Left cardiac atrium (tissue), 4 donors: ENCODE results near the gene CCDC30. TPM values are rescaled to one million over a fixed set of nuclear protein-coding genes. Genes with fewer than 3 reads are reported as not detected.
A peak's percentile ranks its signal among the peaks of the same experiment; 100 is the strongest.

Experiments
- ATAC-seq, 2 donors: fragments of 200-7000 bp; cut with Tn5 transposase; one replicate each; pipeline ENCODE4 v1.9.1; 2020; ENCODE audit warnings: mild to moderate bottlenecking in 2 of 2, moderate library complexity in 2 of 2
- DNase-seq: peaks from one replicate; pipeline ENCODE4 v3.0.0-alpha.2; 2020
- intact Hi-C, 2 donors: fragments of 100-400 bp; cut with DNase I; formaldehyde crosslinking; loops; one replicate each; pipeline versions ENCODE4 v1.14.1 to v1.15.1; 2022 to 2023
- long read RNA-seq: library from polyadenylated mRNA; unstranded; transcript quantifications from one replicate; pipeline ENCODE4 v2.0.0, GENCODE V29; 2021
- total RNA-seq, 2 donors: library from RNA; stranded (reverse); fragmentation: NEBNext Ultra II Directional; extraction: Animal tissue kit (Norgen Biotek cat#: 25700); gene quantifications; one replicate each; pipeline ENCODE4 v1.2.1, GENCODE V29; 2021
- donor health status: DM: no; HTN: yes; CAD: no.
- donor health status: DM: no; HTN: yes; CAD: no; lungs with severe emphysema.
- donor health status: DM: yes; HTN: yes; CAD: no.
- donor health status: Dilated cardiomyopathy.

Gene CCDC30
- total RNA-seq, result 1 to 10 TPM; 1.4 to 2.3 TPM
- long read RNA-seq, result 0 reads

- DNase-seq, result peak; percentile 98
- intact Hi-C loops, result no loop called here
- ATAC-seq, result peak; percentile 100
Observed at GRCh38 chr1:42462828-42463763, at the start of gene CCDC30. CCDC30 (plus strand) TSS chr1:42463286; CDS start chr1:42480552, 17,266 bp downstream.

GRCh38 chr1:42414551-42415496 is 48.3 kb upstream of the CCDC30 start:
- intact Hi-C loops, result no loop called here

GRCh38 chr1:42417166-42417565 is 45.9 kb upstream of the CCDC30 start:
- no peak for DNase-seq

More at GRCh38 chr1:42414551-42415496, 48.3 kb upstream of the CCDC30 start:
- no peak for DNase-seq
- no peak for ATAC-seq

GRCh38 chr1:42418516-42418915 is 44.6 kb upstream of the CCDC30 start:
- ATAC-seq (no peak), DNase-seq (no peak)
- intact Hi-C loops, result no loop called here

More at GRCh38 chr1:42417166-42417565, 45.9 kb upstream of the CCDC30 start:
- ATAC-seq, result no peak
- intact Hi-C loops, result no loop called here

GRCh38 chr1:42419126-42419821 is 43.8 kb upstream of the CCDC30 start:
- ATAC-seq (peak; percentile 75 to 83), DNase-seq (peak; percentile 73)
- intact Hi-C loops, result no loop called here

- intact Hi-C loops, result no loop called here
- ATAC-seq (no peak), DNase-seq (no peak)
Observed at GRCh38 chr1:42420121-42420520, 43.0 kb upstream of the CCDC30 start.

- peak; percentile 64 to 70 for ATAC-seq
- DNase-seq, result peak; percentile 65
- intact Hi-C loops, result no loop called here
Observed at GRCh38 chr1:42420911-42421585, 42.0 kb upstream of the CCDC30 start.

- DNase-seq, result no peak
- intact Hi-C loops, result no loop called here
- ATAC-seq, result no peak
Observed at GRCh38 chr1:42422737-42423136, 40.3 kb upstream of the CCDC30 start.

- ATAC-seq, result no peak
- intact Hi-C loops, result no loop called here
- no peak for DNase-seq
Observed at GRCh38 chr1:42423681-42424080, 39.4 kb upstream of the CCDC30 start.

GRCh38 chr1:42424201-42424600 is 38.9 kb upstream of the CCDC30 start:
- intact Hi-C loops, result no loop called here
- ATAC-seq (no peak), DNase-seq (no peak)

- ATAC-seq, result no peak
- no peak for DNase-seq
- intact Hi-C loops, result no loop called here
Observed at GRCh38 chr1:42427240-42427639, 35.8 kb upstream of the CCDC30 start.

GRCh38 chr1:42429603-42430002 is 33.5 kb upstream of the CCDC30 start:
- DNase-seq, result no peak
- no peak for ATAC-seq
- intact Hi-C loops, result no loop called here

- ATAC-seq (no peak), DNase-seq (no peak)
- intact Hi-C loops, result no loop called here
Observed at GRCh38 chr1:42430286-42431135, 32.6 kb upstream of the CCDC30 start.

- ATAC-seq, result no peak
Observed at GRCh38 chr1:42431514-42431913, 31.6 kb upstream of the CCDC30 start.

GRCh38 chr1:42432714-42433113 is 30.4 kb upstream of the CCDC30 start:
- intact Hi-C loops, result no loop called here
- no peak for DNase-seq
- ATAC-seq, result no peak

More at GRCh38 chr1:42431514-42431913, 31.6 kb upstream of the CCDC30 start:
- intact Hi-C loops, result no loop called here
- no peak for DNase-seq

GRCh38 chr1:42433369-42433768 is 29.7 kb upstream of the CCDC30 start:
- intact Hi-C loops, result no loop called here
- no peak for ATAC-seq
- DNase-seq, result no peak

GRCh38 chr1:42434340-42434739 is 28.7 kb upstream of the CCDC30 start:
- intact Hi-C loops, result no loop called here
- no peak for ATAC-seq
- no peak for DNase-seq

- DNase-seq (no peak), ATAC-seq (no peak)
- intact Hi-C loops, result no loop called here
Observed at GRCh38 chr1:42439940-42440339, 23.1 kb upstream of the CCDC30 start.
